ENCODE results near the gene SP2.

The SP2 gene

GRCh38 chr17:47895856-47896671, at the start of gene SP2:
TSS of gene SP2 (plus strand) at chr17:47896236. CDS start at chr17:47896287, 51 bp downstream.
- peak; percentile 100 for DNase-seq

GRCh38 chr17:47846716-47847340, 49.2 kb upstream of the SP2 start:
- no peak for DNase-seq

GRCh38 chr17:47847341-47848197, 48.5 kb upstream of the SP2 start:
- peak; percentile 5 for DNase-seq

GRCh38 chr17:47848198-47848513, 47.9 kb upstream of the SP2 start:
- DNase-seq, result no peak

- DNase-seq, result no peak
These were observed 45.7 kb upstream of the SP2 start for GRCh38 chr17:47850373-47850691.

GRCh38 chr17:47850692-47851573, 45.1 kb upstream of the SP2 start, which contains the start of gene SP6:
TSS of gene SP6 (minus strand) at chr17:47851163. CDS start at chr17:47848429, 2,734 bp downstream.
- DNase-seq, result no peak

GRCh38 chr17:47851764-47852112, 44.3 kb upstream of the SP2 start:
- DNase-seq, result no peak

GRCh38 chr17:47852113-47852949, 43.7 kb upstream of the SP2 start:
- peak; percentile 44 for DNase-seq

- no peak for DNase-seq
These were observed 42.4 kb upstream of the SP2 start for GRCh38 chr17:47853616-47854015.

GRCh38 chr17:47855737-47856136, 40.3 kb upstream of the SP2 start:
- DNase-seq, result no peak

GRCh38 chr17:47856830-47857229, 39.2 kb upstream of the SP2 start:
- no peak for DNase-seq

- no peak for DNase-seq
These were observed 38.2 kb upstream of the SP2 start for GRCh38 chr17:47857551-47858455.

GRCh38 chr17:47860386-47860785, 35.6 kb upstream of the SP2 start:
- no peak for DNase-seq

GRCh38 chr17:47862621-47863440, 33.2 kb upstream of the SP2 start:
- DNase-seq, result no peak

GRCh38 chr17:47864791-47865216, 31.2 kb upstream of the SP2 start:
- DNase-seq, result no peak

GRCh38 chr17:47866941-47867340, 29.1 kb upstream of the SP2 start:
- no peak for DNase-seq

- DNase-seq, result no peak
These were observed 28.1 kb upstream of the SP2 start for GRCh38 chr17:47867813-47868533.

GRCh38 chr17:47869114-47869513, 26.9 kb upstream of the SP2 start:
- DNase-seq, result no peak

- DNase-seq, result no peak
These were observed 26.0 kb upstream of the SP2 start for GRCh38 chr17:47870056-47870455.
